ENCODE data around the gene CD59.
"Not testable (repeated sequence)": the region's sequence is repeated elsewhere in the genome, so short reads cannot be mapped to it uniquely, and the experiment has no call there.

The CD59 gene

DNA sequence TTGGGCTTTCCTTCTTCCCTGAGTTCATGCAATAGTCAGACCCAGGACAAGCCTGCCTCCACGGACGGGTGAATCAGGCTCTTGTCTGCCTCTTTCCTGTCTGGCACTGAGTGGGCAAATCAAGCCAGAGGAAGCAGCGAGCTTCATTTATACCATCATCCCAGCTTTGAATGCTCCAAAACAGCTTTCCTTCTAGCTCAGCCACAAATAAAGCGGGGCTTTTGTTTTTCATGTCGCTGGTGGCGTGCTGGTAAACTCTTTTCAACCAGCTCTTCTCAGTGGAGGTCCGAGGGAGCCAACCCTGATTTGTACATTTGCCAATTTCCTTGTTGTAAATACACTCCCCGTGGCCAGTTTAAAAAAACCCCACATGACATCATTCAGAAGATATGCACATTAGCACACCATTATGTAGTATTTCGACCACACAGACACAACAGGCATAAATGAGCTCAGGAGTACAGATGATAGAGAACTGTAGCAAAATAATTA, 44.2 kb downstream of the CD59 start:
- DNase-seq, result peak; percentile 95

DNA sequence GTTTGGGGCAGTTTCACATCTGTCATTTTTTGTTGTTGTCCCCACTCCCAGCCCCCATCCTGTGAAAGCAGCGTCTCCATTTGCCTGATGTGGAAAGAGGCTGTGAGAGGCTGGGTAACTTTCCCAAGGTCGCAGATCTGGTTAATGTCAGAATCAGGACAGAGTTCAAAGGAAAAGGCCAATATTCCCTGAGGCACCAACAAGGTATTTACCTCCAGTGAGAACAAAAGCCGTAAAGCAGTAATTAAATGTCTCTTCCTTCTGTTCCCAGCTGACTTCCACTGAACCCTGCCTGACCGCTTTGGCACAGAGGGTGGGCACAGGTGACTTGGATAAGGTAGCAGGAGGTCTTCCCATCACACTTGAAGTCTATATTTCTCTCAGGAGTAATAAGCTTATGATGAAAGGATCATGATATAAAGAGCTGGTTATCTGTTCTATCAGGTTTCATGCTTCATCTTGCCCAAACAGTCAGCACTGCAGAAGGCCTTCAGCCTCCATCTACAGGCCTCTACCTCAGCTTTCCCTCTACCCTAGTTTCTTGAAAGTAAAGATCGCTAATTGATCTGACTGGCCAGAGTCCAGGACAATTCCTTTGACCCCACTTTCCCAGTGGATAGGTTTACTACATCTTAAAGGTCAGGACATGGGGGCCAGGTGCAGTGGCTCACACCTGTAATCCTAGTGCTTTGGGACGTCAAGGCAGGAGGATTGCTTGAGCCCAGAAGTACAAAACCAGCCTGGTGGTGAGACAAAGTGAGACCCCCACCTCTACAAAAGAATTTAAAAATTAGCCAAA, 45.0 kb downstream of the CD59 start:
- DNase-seq, result no peak

GRCh38 chr11:33690290-33691065, 45.7 kb downstream of the CD59 start:
- peak; percentile 99 for DNase-seq

DNA sequence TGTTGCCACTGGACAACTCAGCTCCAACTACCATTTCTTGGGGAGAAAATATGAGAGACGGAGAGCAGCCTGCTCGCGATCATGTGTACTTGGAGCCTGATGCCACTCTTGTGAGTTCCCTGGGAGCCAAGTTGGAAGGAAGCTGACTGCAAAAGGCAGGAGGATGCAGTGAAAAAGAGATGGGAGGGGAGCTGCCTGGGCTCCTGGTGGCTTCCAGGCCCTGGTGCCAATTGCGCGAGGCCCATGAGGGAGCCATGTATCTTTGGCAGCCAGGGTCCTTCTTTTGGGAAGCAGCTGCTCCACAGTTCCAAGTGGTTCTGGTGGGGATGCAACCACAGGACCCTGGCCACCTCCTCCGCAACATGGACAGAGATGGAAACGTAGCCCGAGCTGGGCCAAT, 46.7 kb downstream of the CD59 start:
- no peak for DNase-seq

- peak; percentile 28 for DNase-seq
Measured at GRCh38 chr11:33689085-33689484, 47.1 kb downstream of the CD59 start.

GRCh38 chr11:33687733-33688479, 48.3 kb downstream of the CD59 start:
- peak; percentile 72 for DNase-seq

- DNase-seq, result no peak
Measured at GRCh38 chr11:33685082-33685481, 51.1 kb downstream of the CD59 start.

DNA sequence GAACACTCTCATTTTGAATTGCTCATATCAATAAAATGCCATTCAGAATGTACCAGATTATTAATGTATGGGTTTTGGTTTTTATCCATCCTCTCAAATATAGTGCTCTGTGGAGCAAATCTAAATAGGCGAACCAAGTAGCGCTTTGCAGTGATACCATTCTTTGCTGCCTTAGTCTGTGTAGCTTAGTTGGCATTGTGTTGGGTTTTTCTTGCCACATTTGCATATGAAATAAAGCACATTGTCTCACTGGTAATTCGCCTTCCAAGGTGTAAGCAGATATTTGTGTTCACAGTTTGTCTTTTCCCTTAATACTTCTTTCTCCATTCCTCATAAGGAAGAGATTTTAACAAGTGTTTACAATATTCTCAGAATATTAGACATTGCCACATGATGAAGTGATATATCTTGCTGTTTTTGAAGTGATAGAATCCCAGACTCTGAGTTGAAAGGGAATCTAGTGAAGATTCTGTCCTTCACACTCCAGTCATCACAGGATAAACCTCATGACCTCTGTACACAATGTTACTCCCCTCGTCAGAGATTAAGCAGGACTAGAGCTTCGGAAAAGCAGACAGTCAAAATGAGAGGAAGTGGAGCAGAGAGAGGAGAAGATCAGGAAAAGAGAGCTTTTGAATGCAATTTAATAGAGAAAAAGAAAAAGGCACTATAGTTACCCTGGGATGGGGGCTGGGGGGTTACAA, 52.1 kb downstream of the CD59 start:
- no peak for DNase-seq

- DNase-seq, result no peak
Measured at GRCh38 chr11:33682446-33682845, 53.8 kb downstream of the CD59 start.

DNA sequence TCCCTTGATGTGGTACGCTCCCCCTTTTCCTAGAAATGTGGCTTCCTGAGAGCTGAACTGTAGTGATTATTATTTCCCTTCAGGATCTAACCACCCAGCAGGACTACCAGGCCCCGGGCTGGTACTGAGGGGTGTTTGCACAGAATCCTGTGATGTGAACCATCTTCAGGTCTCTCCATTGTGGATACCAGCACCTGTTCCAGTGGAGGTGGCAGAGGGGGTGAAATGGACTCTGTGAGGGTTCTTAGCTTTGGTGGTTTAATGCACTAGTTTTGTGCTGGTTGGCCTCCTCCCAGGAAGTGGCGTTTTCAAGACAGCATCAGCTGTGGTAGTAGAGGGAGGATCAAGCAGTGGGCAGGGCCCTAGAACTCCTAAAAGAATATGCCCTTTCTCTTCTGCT, 54.2 kb downstream of the CD59 start:
- no peak for DNase-seq

- not testable (repeated sequence) for DNase-seq
Measured at GRCh38 chr11:33678616-33679015, 57.6 kb downstream of the CD59 start.

- DNase-seq, result peak; percentile 10
Measured at GRCh38 chr11:33674035-33674814, 62.0 kb downstream of the CD59 start.

- DNase-seq, result no peak
Measured at GRCh38 chr11:33672273-33672672, 64.0 kb downstream of the CD59 start.

GRCh38 chr11:33670250-33671011, 65.8 kb downstream of the CD59 start:
- peak; percentile 64 for DNase-seq

DNA sequence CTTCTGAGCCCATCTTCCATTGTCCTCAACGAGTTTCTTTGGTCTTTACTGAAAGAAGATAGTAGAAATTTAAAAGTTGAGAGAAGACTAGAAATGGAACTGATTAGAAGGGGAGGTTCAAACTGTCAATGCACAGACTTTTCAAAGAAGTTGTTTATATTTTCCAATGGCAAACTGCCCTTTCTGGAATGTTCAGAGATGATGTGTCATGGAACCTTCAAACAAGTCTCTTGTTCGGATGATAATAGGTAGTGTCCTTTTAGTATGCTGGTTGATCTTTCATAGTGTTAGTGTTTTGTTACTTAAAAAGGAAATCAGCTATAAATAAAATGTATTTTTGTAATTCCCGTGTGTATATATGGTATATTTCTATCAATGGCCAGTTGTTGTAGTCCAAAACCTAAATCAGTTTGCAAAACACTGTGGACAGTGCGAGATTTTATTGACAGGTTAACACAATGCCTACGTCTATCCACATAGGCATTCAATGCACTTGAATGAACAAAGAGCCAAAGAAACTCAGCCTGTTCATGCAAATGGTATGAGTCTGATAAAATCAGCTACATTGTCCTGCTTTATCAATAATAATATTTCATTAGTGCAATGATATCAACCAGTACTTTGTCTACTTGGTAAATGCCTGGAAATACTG, 66.5 kb downstream of the CD59 start:
- no peak for DNase-seq

- no peak for DNase-seq
Measured at GRCh38 chr11:33668951-33669596, 67.1 kb downstream of the CD59 start.

- no peak for DNase-seq
Measured at GRCh38 chr11:33668468-33668825, 67.8 kb downstream of the CD59 start.

DNA sequence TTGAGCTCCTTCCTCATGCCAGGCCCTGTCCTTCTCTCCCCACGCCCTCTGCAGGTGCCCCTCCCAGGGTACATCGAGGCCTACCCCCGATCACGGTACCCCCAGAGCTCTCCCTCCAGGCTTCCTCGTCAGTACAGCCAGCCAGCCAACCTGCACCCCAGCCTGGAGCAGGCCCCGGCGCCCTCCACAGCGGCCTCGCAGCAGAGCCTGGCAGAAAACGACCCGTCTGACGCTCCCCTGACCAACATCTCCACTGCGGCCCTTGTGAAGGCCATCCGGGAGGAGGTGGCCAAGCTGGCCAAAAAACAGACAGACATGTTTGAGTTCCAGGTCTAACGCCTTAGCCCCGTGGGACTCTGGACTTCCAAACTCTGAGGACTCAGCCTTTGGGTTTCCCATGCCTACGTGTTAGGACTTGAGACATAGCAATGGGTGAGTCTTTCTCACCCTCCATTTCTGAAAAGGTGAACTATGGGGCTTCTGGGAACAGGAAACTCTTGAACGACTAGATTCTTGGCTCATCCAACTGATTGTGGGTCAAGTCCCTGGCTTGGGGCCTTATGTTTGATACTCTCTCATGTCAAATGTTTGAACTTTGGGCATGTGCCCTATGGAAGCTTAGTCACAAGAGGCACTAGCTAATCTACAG, 68.3 kb downstream of the CD59 start:
- no peak for DNase-seq

- DNase-seq, result no peak
Measured at GRCh38 chr11:33665350-33666106, 70.7 kb downstream of the CD59 start.
